GM19397 (cell line): ENCODE results near the gene ARF1.

Experiments used
- ATAC-seq: cut with Tn5 transposase; IDR thresholded peaks from one replicate; pipeline ENCODE4 v1.9.1; 2021; ENCODE audit warnings: mild to moderate bottlenecking, moderate library complexity; ENCODE audit not compliant: unreplicated experiment

ARF1 gene

GRCh38 chr1:228144993-228145343 is 62.5 kb downstream of the ARF1 start:
- no peak for ATAC-seq

GRCh38 chr1:228145463-228146416 is 63.2 kb downstream of the ARF1 start:
- no peak for ATAC-seq

- no peak for ATAC-seq
Observed at GRCh38 chr1:228146417-228147150, 64.1 kb downstream of the ARF1 start.

- ATAC-seq: no peak
Observed at GRCh38 chr1:228147151-228147693, 64.7 kb downstream of the ARF1 start.

GRCh38 chr1:228147768-228148167 is 65.3 kb downstream of the ARF1 start:
- ATAC-seq: no peak

GRCh38 chr1:228148196-228148861 is 65.8 kb downstream of the ARF1 start:
- ATAC-seq: no peak
